Keratinocyte (primary cell): ENCODE data around the gene TMEM202. TPM values are rescaled to one million over a fixed set of nuclear protein-coding genes. Genes with fewer than 3 reads are reported as not detected.

Experiments
- DNase-seq: peaks from one replicate; pipeline ENCODE4 v3.0.0-alpha.2; 2011; ENCODE audit warnings: low read depth, missing footprints, low spot score
- FAIRE-seq: peaks from 2 replicates; lab custom pipeline; 2011; peaks lifted over from hg19 to GRCh38; lab: Jason Lieb, UNC
- H2AFZ ChIP-seq: 2 replicates; pipeline ENCODE4 v1.6.0; 2012; ENCODE audit warnings: low read length, control low read depth, inconsistent platforms; ENCODE audit not compliant: control insufficient read depth
- H3K27ac ChIP-seq: 2 replicates; pipeline ENCODE4 v1.5.1; 2011; ENCODE audit warnings: low read length; ENCODE audit not compliant: control insufficient read depth, insufficient read depth
- H3K27me3 ChIP-seq: 3 replicates; pipeline ENCODE4 v1.6.0; 2011; ENCODE audit warnings: low read length; ENCODE audit not compliant: control insufficient read depth, insufficient read depth; ENCODE audit errors: extremely low read depth
- H3K36me3 ChIP-seq, 2 experiments: 2 replicates in 1 of 2; 3 replicates in 1 of 2; pipeline ENCODE4 v1.5.1; 2011; ENCODE audit warnings: low read length in 2 of 2, mild to moderate bottlenecking in 1 of 2; ENCODE audit not compliant: control insufficient read depth in 2 of 2, insufficient read depth in 2 of 2; ENCODE audit errors: extremely low read depth in 1 of 2
- H3K4me1 ChIP-seq: 3 replicates; pipeline ENCODE4 v1.5.1; 2011; ENCODE audit warnings: low read length; ENCODE audit not compliant: control insufficient read depth, insufficient read depth; ENCODE audit errors: extremely low read depth
- H3K4me2 ChIP-seq: 3 replicates; pipeline ENCODE4 v1.6.0; 2011; ENCODE audit warnings: low read depth, low read length; ENCODE audit not compliant: control insufficient read depth, insufficient read depth; ENCODE audit errors: extremely low read depth
- H3K4me3 ChIP-seq, 3 experiments: fragments of 200-600 bp in 1 of 3; sonication (generic) in 1 of 3; 2 replicates in 2 of 3; 3 replicates in 1 of 3; pipeline ENCODE4 v1.5.1; 2011 to 2016; ENCODE audit warnings: low read length in 3 of 3, mild to moderate bottlenecking in 3 of 3, control low read depth in 2 of 3, inconsistent platforms in 1 of 3, low read depth in 1 of 3, mixed read lengths in 1 of 3, mixed run types in 1 of 3, moderate library complexity in 1 of 3; ENCODE audit not compliant: control insufficient read depth in 2 of 3, insufficient read depth in 2 of 3; ENCODE audit errors: extremely low read depth in 1 of 3
- H3K79me2 ChIP-seq: 2 replicates; pipeline ENCODE4 v1.6.0; 2012; ENCODE audit warnings: low read length; ENCODE audit not compliant: control insufficient read depth, insufficient read depth
- H3K9ac ChIP-seq: 3 replicates; pipeline ENCODE4 v1.6.0; 2011; ENCODE audit warnings: low read length; ENCODE audit not compliant: control insufficient read depth, insufficient read depth; ENCODE audit errors: extremely low read depth
- H3K9me1 ChIP-seq: 3 replicates; pipeline ENCODE4 v1.6.0; 2011; ENCODE audit warnings: low read length; ENCODE audit not compliant: control insufficient read depth, insufficient read depth; ENCODE audit errors: extremely low read depth
- H3K9me3 ChIP-seq: 2 replicates; pipeline ENCODE4 v1.5.1; 2012; ENCODE audit warnings: low read depth, low read length; ENCODE audit not compliant: control insufficient read depth
- H4K20me1 ChIP-seq: 3 replicates; pipeline ENCODE4 v1.6.0; 2011; ENCODE audit warnings: low read length; ENCODE audit not compliant: control insufficient read depth, insufficient read depth; ENCODE audit errors: extremely low read depth
- EZH2 ChIP-seq: IDR thresholded peaks from one replicate; pipeline ENCODE4 v1.6.1; 2012; ENCODE audit warnings: inconsistent platforms, mild to moderate bottlenecking, low read length, moderate library complexity
- dilution Hi-C: fragments of 300-500 bp; cut with MboI; formaldehyde crosslinking; loops from one replicate; pipeline ENCODE4 v1.7.0; 2020; ENCODE audit warnings: low sequenced_read_pairs; ENCODE audit not compliant: extremely low pct_ligation_motif_present
- polyA plus RNA-seq, 5 experiments: library from polyadenylated mRNA; depleted of rRNA in 3 of 5; stranded (reverse) in 3 of 5; stranded (forward) in 1 of 5; unstranded in 1 of 5; fragments of >200 nt; gene quantifications; 1 replicate in 1 of 5; 2 replicates in 3 of 5; 3 replicates in 1 of 5; pipeline versions ENCODE4 v1.2.1 to v1.2.3, GENCODE V29; 2011 to 2012; ENCODE audit warnings: missing spikeins in 2 of 5, low read depth in 1 of 5, low replicate concordance in 1 of 5
- TF ChIP-seq, protein P1 (sequence below), 3 experiments: IDR thresholded peaks in 1 of 3; conservative IDR thresholded peaks in 1 of 3; optimal IDR thresholded peaks in 1 of 3; 2 replicates in 2 of 3; 3 replicates in 1 of 3; pipeline versions ENCODE3 to v1.5.1; 2011; ENCODE audit warnings: low read length in 3 of 3, mild to moderate bottlenecking in 3 of 3, moderate library complexity in 2 of 3, control low read depth in 1 of 3, inconsistent platforms in 1 of 3; ENCODE audit not compliant: insufficient read depth in 2 of 3; ENCODE audit errors: extremely low read depth in 1 of 3

Gene TMEM202
- polyA plus RNA-seq, 1 donor (not counting 4 experiments of a cell fraction or from before 2014, with no cell fraction given): not detected

DNA sequence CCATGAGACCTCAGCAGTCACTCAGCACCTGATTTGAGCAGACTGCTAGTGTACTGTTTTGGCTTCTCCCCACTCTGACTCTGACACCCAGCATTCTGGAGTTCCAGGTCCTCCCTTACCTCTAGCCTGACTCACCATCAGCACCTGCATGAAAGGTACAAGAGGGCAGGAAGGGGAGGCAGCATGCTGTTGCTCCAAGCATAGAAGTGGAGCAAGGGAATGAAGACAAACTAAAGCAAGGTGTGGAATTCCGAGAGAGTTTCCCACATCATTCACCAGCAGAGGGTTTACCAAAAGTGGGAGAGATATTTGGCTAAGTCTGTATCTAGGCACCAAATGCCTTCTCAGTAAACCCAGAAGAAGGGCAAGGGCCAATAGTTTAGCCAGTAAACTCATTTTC lies 43.6 kb upstream of the TMEM202 start:
- H3K4me3 ChIP-seq: no peak overlapping the region
- H3K36me3 ChIP-seq: peaks cover 10 to 11% of the 10 kb centered on the region in 2 experiments
- H2AFZ ChIP-seq: no peak overlapping the region
- H3K27me3 ChIP-seq: no peaks in the 10 kb centered on the region
- H3K27ac ChIP-seq: no peak overlapping the region
- dilution Hi-C loops: no loop called here
- no peaks in the 10 kb centered on the region for H4K20me1 ChIP-seq
- H3K9ac ChIP-seq: no peak overlapping the region
- no peaks in the 10 kb centered on the region for H3K9me1 ChIP-seq
- TF ChIP-seq, protein P1, sequence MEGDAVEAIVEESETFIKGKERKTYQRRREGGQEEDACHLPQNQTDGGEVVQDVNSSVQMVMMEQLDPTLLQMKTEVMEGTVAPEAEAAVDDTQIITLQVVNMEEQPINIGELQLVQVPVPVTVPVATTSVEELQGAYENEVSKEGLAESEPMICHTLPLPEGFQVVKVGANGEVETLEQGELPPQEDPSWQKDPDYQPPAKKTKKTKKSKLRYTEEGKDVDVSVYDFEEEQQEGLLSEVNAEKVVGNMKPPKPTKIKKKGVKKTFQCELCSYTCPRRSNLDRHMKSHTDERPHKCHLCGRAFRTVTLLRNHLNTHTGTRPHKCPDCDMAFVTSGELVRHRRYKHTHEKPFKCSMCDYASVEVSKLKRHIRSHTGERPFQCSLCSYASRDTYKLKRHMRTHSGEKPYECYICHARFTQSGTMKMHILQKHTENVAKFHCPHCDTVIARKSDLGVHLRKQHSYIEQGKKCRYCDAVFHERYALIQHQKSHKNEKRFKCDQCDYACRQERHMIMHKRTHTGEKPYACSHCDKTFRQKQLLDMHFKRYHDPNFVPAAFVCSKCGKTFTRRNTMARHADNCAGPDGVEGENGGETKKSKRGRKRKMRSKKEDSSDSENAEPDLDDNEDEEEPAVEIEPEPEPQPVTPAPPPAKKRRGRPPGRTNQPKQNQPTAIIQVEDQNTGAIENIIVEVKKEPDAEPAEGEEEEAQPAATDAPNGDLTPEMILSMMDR (optimal IDR thresholded peaks at IDR 0.05 in 1 of 3, IDR thresholded peaks at IDR 0.05 in 1 of 3, conservative IDR thresholded peaks at IDR 0.05 in 1 of 3; ENCODE audit: extremely low read depth in 1 of 3, insufficient read depth in 2 of 3, low read length in 3 of 3): no peak
- no peak for TF ChIP-seq EZH2
- peaks cover 19% of the 10 kb centered on the region for H3K4me1 ChIP-seq
- FAIRE-seq (no peak), DNase-seq (no peak)
- no peak overlapping the region for H3K4me2 ChIP-seq
- H3K9me3 ChIP-seq: no peaks in the 10 kb centered on the region
- peaks cover 2% of the 10 kb centered on the region for H3K79me2 ChIP-seq

DNA sequence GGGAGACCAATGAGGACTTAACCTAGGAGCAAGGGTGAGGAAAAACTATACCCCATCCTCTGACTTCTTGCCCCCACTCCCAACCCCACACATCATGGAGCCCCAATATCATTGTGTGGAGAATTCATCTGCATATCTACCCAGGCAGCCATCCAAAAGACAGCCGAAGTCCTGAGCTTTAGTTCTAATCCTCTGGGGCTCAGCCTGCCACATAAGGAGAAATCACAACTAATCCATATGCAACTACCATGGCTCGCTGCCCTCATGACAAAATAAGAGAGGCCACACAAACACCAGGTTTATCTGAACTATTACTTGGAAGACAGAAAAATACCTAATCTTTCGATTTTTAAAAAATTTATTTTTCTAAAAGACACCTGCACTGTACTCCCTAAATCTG lies 40.0 kb upstream of the TMEM202 start:
- no peak for DNase-seq
- H3K9me1 ChIP-seq: no peaks in the 10 kb centered on the region
- no peak overlapping the region for H2AFZ ChIP-seq
- no peak for TF ChIP-seq EZH2
- TF ChIP-seq, protein P1 (optimal IDR thresholded peaks at IDR 0.05 in 1 of 3, IDR thresholded peaks at IDR 0.05 in 1 of 3, conservative IDR thresholded peaks at IDR 0.05 in 1 of 3; ENCODE audit: extremely low read depth in 1 of 3, insufficient read depth in 2 of 3, low read length in 3 of 3): no peak
- H3K4me3 ChIP-seq: no peak overlapping the region
- no peaks in the 10 kb centered on the region for H3K27me3 ChIP-seq
- H3K9ac ChIP-seq: no peak overlapping the region
- peaks cover 2% of the 10 kb centered on the region for H3K79me2 ChIP-seq
- H3K4me2 ChIP-seq: peak overlapping the region; percentile 65
- peaks cover 19% of the 10 kb centered on the region for H3K4me1 ChIP-seq
- FAIRE-seq: no peak
- dilution Hi-C loops: no loop called here
- peaks cover 3 to 4% of the 10 kb centered on the region in 2 experiments for H3K36me3 ChIP-seq
- no peak overlapping the region for H3K27ac ChIP-seq
- no peaks in the 10 kb centered on the region for H4K20me1 ChIP-seq
- no peaks in the 10 kb centered on the region for H3K9me3 ChIP-seq
